Prostate gland (tissue), 2 donors: ENCODE data around the gene CHRNB4.

Experiments used
- CTCF ChIP-seq, 4 experiments: fragments of 200-600 bp in 2 of 4; fragments of 450-650 bp in 2 of 4; sonication (generic) in 2 of 4; IDR thresholded peaks; 1 replicate in 3 of 4; 2 replicates in 1 of 4; pipeline ENCODE4 v1.5.1; 2016 to 2019; ENCODE audit warnings: antibody characterized with exemption in 4 of 4, mild to moderate bottlenecking in 2 of 4, moderate library complexity in 2 of 4
- POLR2A ChIP-seq: fragments of 450-650 bp; IDR thresholded peaks from one replicate; pipeline ENCODE4 v1.6.1; 2016; ENCODE audit warnings: antibody characterized with exemption, mild to moderate bottlenecking
- POLR2AphosphoS5 ChIP-seq: sonication (generic); formaldehyde crosslinking; IDR thresholded peaks from one replicate; pipeline ENCODE4 v1.6.1; 2017; ENCODE audit warnings: antibody characterized with exemption

- no peak for TF ChIP-seq POLR2AphosphoS5
- no peak for TF ChIP-seq CTCF (IDR thresholded peaks at IDR 0.05)
- no peak for TF ChIP-seq POLR2A
Observed at GRCh38 chr15:78660584-78660983, 19.6 kb upstream of the CHRNB4 start.
